ENCODE data around the gene UNC45B.

DNA sequence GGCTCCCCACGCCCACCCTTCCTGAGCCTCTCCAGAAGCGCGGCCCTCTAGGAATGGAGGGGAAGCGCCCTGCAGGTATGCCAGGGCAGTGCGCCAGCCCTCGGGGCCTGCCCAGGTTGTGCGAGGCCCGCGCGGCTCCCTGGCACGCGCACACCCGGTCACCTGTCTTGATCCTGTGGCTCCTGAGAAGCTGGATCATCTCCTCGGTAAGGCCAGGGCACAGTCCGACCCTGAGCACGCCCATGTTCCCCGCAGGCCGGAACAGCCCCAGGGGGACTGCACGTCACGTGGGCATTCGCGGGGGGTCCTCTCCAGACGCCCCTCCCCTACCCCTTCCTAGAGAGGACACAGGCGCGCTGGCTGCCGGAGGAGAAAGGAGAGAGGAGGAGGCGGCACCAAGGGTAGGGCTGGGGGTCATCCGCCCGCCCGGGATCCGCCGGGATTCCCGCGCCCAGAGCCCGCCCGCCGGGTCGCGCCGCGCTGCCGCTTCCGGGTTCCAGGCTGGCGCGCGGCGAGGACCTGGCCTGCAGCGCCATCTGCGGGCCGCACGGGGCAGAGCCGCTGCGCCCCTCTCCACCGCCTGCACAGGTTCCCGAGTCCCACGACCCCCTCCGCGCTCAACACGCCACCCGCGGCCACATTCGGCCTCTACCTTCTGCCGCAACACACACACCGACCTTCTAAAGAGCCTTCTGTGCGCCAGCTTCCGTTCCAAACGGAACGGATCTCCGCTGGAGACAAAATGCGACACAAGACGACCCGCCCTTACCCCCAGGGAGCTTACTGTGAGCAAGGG is 28.0 kb upstream of the UNC45B start, which contains the start of gene RAD51D:
- TF ChIP-seq, protein P1, sequence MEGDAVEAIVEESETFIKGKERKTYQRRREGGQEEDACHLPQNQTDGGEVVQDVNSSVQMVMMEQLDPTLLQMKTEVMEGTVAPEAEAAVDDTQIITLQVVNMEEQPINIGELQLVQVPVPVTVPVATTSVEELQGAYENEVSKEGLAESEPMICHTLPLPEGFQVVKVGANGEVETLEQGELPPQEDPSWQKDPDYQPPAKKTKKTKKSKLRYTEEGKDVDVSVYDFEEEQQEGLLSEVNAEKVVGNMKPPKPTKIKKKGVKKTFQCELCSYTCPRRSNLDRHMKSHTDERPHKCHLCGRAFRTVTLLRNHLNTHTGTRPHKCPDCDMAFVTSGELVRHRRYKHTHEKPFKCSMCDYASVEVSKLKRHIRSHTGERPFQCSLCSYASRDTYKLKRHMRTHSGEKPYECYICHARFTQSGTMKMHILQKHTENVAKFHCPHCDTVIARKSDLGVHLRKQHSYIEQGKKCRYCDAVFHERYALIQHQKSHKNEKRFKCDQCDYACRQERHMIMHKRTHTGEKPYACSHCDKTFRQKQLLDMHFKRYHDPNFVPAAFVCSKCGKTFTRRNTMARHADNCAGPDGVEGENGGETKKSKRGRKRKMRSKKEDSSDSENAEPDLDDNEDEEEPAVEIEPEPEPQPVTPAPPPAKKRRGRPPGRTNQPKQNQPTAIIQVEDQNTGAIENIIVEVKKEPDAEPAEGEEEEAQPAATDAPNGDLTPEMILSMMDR (IDR thresholded peaks at IDR 0.05 in 2 of 3, conservative IDR thresholded peaks at IDR 0.05 in 1 of 3; ENCODE audit: borderline replicate concordance in 1 of 3, insufficient read depth in 1 of 3, low read depth in 2 of 3, low read length in 2 of 3) = peak; percentile 58 to 88 (median 84); a peak in 5 of 6 replicates
- TF ChIP-seq, protein P2, sequence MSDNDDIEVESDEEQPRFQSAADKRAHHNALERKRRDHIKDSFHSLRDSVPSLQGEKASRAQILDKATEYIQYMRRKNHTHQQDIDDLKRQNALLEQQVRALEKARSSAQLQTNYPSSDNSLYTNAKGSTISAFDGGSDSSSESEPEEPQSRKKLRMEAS (IDR thresholded peaks at IDR 0.05) = peak; percentile 85
- peak; percentile 35 for TF ChIP-seq POLR2AphosphoS5 (IDR thresholded peaks at IDR 0.05; ENCODE audit: low read depth, low read length)
